NT2/D1 (cell line): ENCODE data around the gene JOSD2.

ENCODE experiments used
- DNase-seq: peaks from one replicate; pipeline ENCODE4 v3.0.0-alpha.2; 2011; ENCODE audit warnings: low read depth, low spot score
- H3K27me3 ChIP-seq: 2 replicates; pipeline ENCODE4 v1.6.0; 2011; ENCODE audit warnings: mild to moderate bottlenecking; ENCODE audit not compliant: insufficient read length, insufficient read depth
- H3K36me3 ChIP-seq: 2 replicates; pipeline ENCODE4 v1.6.1; 2011; ENCODE audit warnings: mild to moderate bottlenecking, low read length, mixed read lengths; ENCODE audit not compliant: insufficient read depth, insufficient read length
- H3K4me1 ChIP-seq: 2 replicates; pipeline ENCODE4 v1.5.1; 2011; ENCODE audit not compliant: insufficient read depth, insufficient read length
- H3K4me3 ChIP-seq: 2 replicates; pipeline ENCODE4 v1.5.1; 2011; ENCODE audit warnings: low read depth; ENCODE audit not compliant: insufficient read length
- H3K9ac ChIP-seq: 2 replicates; pipeline ENCODE4 v1.6.0; 2011; ENCODE audit warnings: low read depth; ENCODE audit not compliant: insufficient read length
- H3K9me3 ChIP-seq: 2 replicates; pipeline ENCODE4 v1.5.1; 2011; ENCODE audit warnings: mild to moderate bottlenecking, low read length; ENCODE audit not compliant: insufficient read depth
- SUZ12 ChIP-seq: IDR thresholded peaks from 2 replicates; pipeline ENCODE4 v1.6.1; 2011; ENCODE audit not compliant: insufficient read length, insufficient read depth; ENCODE audit errors: extremely low read depth
- YY1 ChIP-seq: IDR thresholded peaks from 2 replicates; pipeline ENCODE4 v1.6.1; 2011; ENCODE audit not compliant: insufficient read length, insufficient read depth
- ZNF274 ChIP-seq: IDR thresholded peaks from 2 replicates; pipeline ENCODE4 v1.6.1; 2011; ENCODE audit warnings: mild to moderate bottlenecking, low read depth, low read length

The JOSD2 gene

DNA sequence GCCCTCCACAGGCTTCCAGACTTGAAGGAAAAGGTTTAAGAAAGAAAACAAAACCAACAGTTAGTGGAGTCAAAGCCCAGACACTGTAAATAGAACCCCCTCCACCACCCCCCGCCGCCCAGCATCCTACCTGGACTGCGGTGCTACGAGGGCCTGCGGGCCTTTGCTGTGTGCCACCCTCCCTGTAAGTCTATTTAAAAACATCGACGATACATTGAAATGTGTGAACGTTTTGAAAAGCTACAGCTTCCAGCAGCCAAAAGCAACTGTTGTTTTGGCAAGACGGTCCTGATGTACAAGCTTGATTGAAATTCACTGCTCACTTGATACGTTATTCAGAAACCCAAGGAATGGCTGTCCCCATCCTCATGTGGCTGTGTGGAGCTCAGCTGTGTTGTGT lies 28.1 kb downstream of the JOSD2 start:
- no peaks in the 10 kb centered on the region for H3K36me3 ChIP-seq
- peaks cover 9% of the 10 kb centered on the region for H3K4me1 ChIP-seq
- DNase-seq, result no peak
- TF ChIP-seq YY1 (no peak), ZNF274 (no peak), SUZ12 (no peak)
- peaks cover 44% of the 10 kb centered on the region for H3K9me3 ChIP-seq
- peaks cover 5% of the 10 kb centered on the region for H3K27me3 ChIP-seq
- no peak overlapping the region for H3K4me3 ChIP-seq
- no peak overlapping the region for H3K9ac ChIP-seq

GRCh38 chr19:50482271-50482855 lies 28.6 kb downstream of the JOSD2 start:
- H3K27me3 ChIP-seq, result peaks cover under 1% of the 10 kb centered on the region
- peaks cover 42% of the 10 kb centered on the region for H3K9me3 ChIP-seq
- H3K36me3 ChIP-seq, result no peaks in the 10 kb centered on the region
- no peak for DNase-seq
- H3K9ac ChIP-seq, result no peak overlapping the region
- no peak overlapping the region for H3K4me3 ChIP-seq
- peaks cover 9% of the 10 kb centered on the region for H3K4me1 ChIP-seq
- no peak for TF ChIP-seq YY1
- TF ChIP-seq SUZ12, result no peak
- no peak for TF ChIP-seq ZNF274

GRCh38 chr19:50481351-50482149 lies 29.4 kb downstream of the JOSD2 start:
- DNase-seq, result no peak
- Histone ChIP-seq H3K27me3 (no peaks in the 10 kb centered on the region), H3K9ac (no peak overlapping the region), H3K4me1 (peaks cover 9% of the 10 kb centered on the region), H3K4me3 (no peak overlapping the region), H3K36me3 (no peaks in the 10 kb centered on the region), H3K9me3 (peaks cover 34% of the 10 kb centered on the region)
- TF ChIP-seq SUZ12, result no peak
- TF ChIP-seq YY1, result no peak
- TF ChIP-seq ZNF274, result no peak

GRCh38 chr19:50480281-50481111 lies 30.5 kb downstream of the JOSD2 start:
- no peak for TF ChIP-seq YY1
- no peak for TF ChIP-seq ZNF274
- TF ChIP-seq SUZ12, result no peak
- no peak for DNase-seq
- peaks cover 9% of the 10 kb centered on the region for H3K4me1 ChIP-seq
- no peaks in the 10 kb centered on the region for H3K27me3 ChIP-seq
- no peaks in the 10 kb centered on the region for H3K36me3 ChIP-seq
- no peak overlapping the region for H3K9ac ChIP-seq
- H3K4me3 ChIP-seq, result no peak overlapping the region
- H3K9me3 ChIP-seq, result peaks cover 23% of the 10 kb centered on the region; the same call in 1 of the 2 replicates

DNA sequence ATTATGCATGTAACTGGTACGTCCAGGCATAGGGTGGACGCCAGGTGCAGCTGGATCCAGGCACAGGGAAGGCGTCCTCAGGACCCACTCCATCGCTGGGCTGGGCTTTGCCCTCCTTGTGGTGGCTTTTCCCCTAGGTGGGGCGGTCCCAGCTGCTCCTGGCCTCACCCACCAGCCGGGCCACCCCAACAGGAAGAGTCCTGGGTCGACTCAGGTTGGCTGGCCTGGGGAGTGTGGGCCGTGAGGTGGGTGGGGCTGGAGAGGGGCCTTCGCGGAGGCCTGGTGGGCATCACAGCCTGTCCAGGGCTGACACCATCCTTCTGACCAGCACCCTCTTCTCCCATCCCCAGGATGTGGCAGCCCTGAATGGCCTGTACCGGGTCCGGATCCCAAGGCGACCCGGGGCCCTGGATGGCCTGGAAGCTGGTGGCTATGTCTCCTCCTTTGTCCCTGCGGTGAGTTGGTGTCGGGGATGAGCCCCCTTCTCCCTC lies 31.2 kb downstream of the JOSD2 start:
- H3K36me3 ChIP-seq, result no peaks in the 10 kb centered on the region
- H3K9me3 ChIP-seq, result peaks cover 16% of the 10 kb centered on the region; the same call in 1 of the 2 replicates
- TF ChIP-seq SUZ12 (no peak), ZNF274 (no peak), YY1 (no peak)
- H3K4me3 ChIP-seq, result no peak overlapping the region
- no peak overlapping the region for H3K9ac ChIP-seq
- H3K27me3 ChIP-seq, result no peaks in the 10 kb centered on the region
- peaks cover 9% of the 10 kb centered on the region for H3K4me1 ChIP-seq
- no peak for DNase-seq

DNA sequence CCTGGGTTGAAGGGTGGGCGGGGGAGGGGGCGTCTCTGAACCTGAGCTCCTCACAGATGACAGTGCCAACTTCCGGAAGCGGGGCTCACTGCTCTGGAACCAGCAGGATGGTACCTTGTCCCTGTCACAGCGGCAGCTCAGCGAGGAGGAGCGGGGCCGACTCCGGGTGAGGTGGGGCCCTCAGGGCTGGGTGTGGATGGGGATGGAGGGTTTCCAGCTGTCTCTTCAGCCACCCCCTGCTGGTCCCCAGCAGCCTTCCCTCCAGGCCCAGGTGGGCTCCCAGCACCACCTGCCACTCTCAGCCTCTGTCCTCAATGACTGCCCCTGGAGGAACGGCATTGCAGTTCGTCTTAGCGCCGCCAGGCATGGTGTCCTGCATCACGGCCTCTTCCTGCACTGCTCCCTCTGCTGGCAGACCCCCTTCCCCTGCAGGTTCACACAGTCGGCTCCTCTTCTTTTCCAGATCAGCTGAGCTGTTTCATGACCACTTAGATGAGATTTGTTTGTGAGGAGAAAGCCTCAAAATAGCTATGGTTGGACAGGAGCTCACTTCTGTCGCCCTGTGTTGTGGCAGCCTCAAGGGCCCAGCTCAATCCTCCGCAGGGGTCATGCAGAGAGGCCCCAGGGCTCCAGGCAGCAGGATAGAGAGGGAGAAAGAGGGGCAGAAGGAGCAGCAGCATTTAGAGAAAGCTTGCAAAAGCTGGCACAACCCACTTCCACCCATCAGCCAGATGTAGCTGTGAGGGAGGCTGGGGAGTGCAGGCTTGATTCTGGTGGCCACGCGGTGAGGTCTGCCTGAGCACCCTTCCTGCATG lies 31.9 kb downstream of the JOSD2 start:
- Histone ChIP-seq H3K9ac (no peak overlapping the region), H3K4me1 (peaks cover 9% of the 10 kb centered on the region), H3K36me3 (no peaks in the 10 kb centered on the region), H3K4me3 (no peak overlapping the region), H3K27me3 (no peaks in the 10 kb centered on the region), H3K9me3 (peaks cover 14% of the 10 kb centered on the region; the same call in 1 of the 2 replicates)
- TF ChIP-seq ZNF274 (no peak), SUZ12 (no peak), YY1 (no peak)
- DNase-seq, result peak; percentile 40
